T-cell (primary cell): ENCODE measurements around the gene SSR4. TPM values are rescaled to one million over a fixed set of nuclear protein-coding genes. Genes with fewer than 3 reads are reported as not detected.

Experiments
- ATAC-seq, 4 experiments: fragments of 200-7000 bp in 3 of 4; fragments of 150-1000 bp in 1 of 4; cut with Tn5 transposase; replicated peaks in 1 of 4; 1 replicate in 3 of 4; 2 replicates in 1 of 4; pipeline ENCODE4 v1.10.0; 2021; ENCODE audit warnings: moderate library complexity in 3 of 4, mild to moderate bottlenecking in 2 of 4, moderate number of reproducible peaks in 1 of 4
- CTCF ChIA-PET, 2 donors: fragments of 300-600 bp; sonication (Branson Sonifier 250); formaldehyde crosslinking; loops; one replicate each; lab custom pipeline; 2022; ENCODE audit warnings: antibody characterized with exemption in 2 of 2; lab: Charles Lee
- POLR2A ChIA-PET, 2 donors: fragments of 300-600 bp; sonication (Branson Sonifier 250); formaldehyde crosslinking; loops; one replicate each; lab custom pipeline; 2022; ENCODE audit warnings: antibody characterized with exemption in 2 of 2; lab: Charles Lee
- DNase-seq, 35 experiments: peaks; one replicate each; pipeline versions ENCODE4 v3.0.0 to v3.0.0-alpha.2; 2013 to 2023
- H3K27ac ChIP-seq: one replicate; pipeline ENCODE4 v1.5.1; 2013; ENCODE audit warnings: low read length
- H3K27me3 ChIP-seq, 2 experiments: replicated peaks in 1 of 2; 1 replicate in 1 of 2; 2 replicates in 1 of 2; pipeline versions ENCODE4 v1.6.1 to v1.7.0; 2013; ENCODE audit warnings: low read length in 1 of 2, mixed read lengths in 1 of 2; ENCODE audit not compliant: control insufficient read depth in 2 of 2, insufficient read depth in 2 of 2; ENCODE audit errors: extremely low read depth in 1 of 2
- H3K36me3 ChIP-seq, 2 donors: 1 replicate in 1 of 2; 2 replicates in 1 of 2; pipeline versions ENCODE4 v1.6.1 to v1.7.0; 2013; ENCODE audit warnings: low read length in 1 of 2; ENCODE audit not compliant: control insufficient read depth in 2 of 2, insufficient read depth in 1 of 2; ENCODE audit errors: extremely low read depth in 1 of 2
- H3K4me1 ChIP-seq, 2 experiments: 1 replicate in 1 of 2; 2 replicates in 1 of 2; pipeline versions ENCODE4 v1.6.1 to v1.7.0; 2013; ENCODE audit warnings: low read length in 2 of 2, mixed read lengths in 1 of 2; ENCODE audit not compliant: insufficient read depth in 2 of 2, control insufficient read depth in 1 of 2; ENCODE audit errors: extremely low read depth in 1 of 2
- H3K4me3 ChIP-seq, 2 donors: 1 replicate in 1 of 2; 2 replicates in 1 of 2; pipeline versions ENCODE4 v1.5.1 to v1.7.0; 2013; ENCODE audit warnings: mild to moderate bottlenecking in 2 of 2, low read length in 1 of 2, moderate library complexity in 1 of 2; ENCODE audit not compliant: control insufficient read depth in 1 of 2; ENCODE audit errors: extremely low read depth in 1 of 2
- H3K9me3 ChIP-seq: 2 replicates; pipeline ENCODE4 v1.7.0; 2013
- H3K27ac Mint-ChIP-seq, 2 donors: one replicate each; pipeline ENCODE4 v1.8.0; 2020 to 2021; ENCODE audit warnings: mild to moderate bottlenecking in 2 of 2, mixed read lengths in 2 of 2
- H3K27me3 Mint-ChIP-seq, 2 donors: one replicate each; pipeline ENCODE4 v1.8.0; 2021 to 2022; ENCODE audit warnings: mixed read lengths in 2 of 2
- H3K36me3 Mint-ChIP-seq: one replicate; pipeline ENCODE4 v1.8.0; 2021; ENCODE audit warnings: mixed read lengths
- H3K4me1 Mint-ChIP-seq, 3 donors: one replicate each; pipeline ENCODE4 v1.8.0; 2020 to 2022; ENCODE audit warnings: mixed read lengths in 3 of 3, mild to moderate bottlenecking in 1 of 3
- H3K4me3 Mint-ChIP-seq, 3 donors: one replicate each; pipeline ENCODE4 v1.8.0; 2020 to 2022; ENCODE audit warnings: mild to moderate bottlenecking in 3 of 3, mixed read lengths in 3 of 3, moderate library complexity in 3 of 3
- H3K9me3 Mint-ChIP-seq, 3 donors: one replicate each; pipeline ENCODE4 v1.8.0; 2020 to 2022; ENCODE audit warnings: mixed read lengths in 3 of 3
- WGBS: methylation state at CpG from one replicate; pipeline ENCODE4 v1.1.5; 2013; ENCODE audit warnings: missing lambda C conversion rate; ENCODE audit not compliant: insufficient coverage; 5-methylcytosine and 5-hydroxymethylcytosine counted together
- total RNA-seq, 35 experiments: library from RNA in 6 of 35; stranded (reverse) in 6 of 35; fragments of 120-200 nt in 1 of 35; gene quantifications; one replicate each; pipeline versions ENCODE4 v1.2.1 to v1.2.4 and lab custom pipeline; 2013 to 2026

The SSR4 gene
- total RNA-seq, 5 donors from 2014 or later (not counting 1 experiment from before 2014, with no cell fraction given): 179 to 221 (median 209) TPM

DNA sequence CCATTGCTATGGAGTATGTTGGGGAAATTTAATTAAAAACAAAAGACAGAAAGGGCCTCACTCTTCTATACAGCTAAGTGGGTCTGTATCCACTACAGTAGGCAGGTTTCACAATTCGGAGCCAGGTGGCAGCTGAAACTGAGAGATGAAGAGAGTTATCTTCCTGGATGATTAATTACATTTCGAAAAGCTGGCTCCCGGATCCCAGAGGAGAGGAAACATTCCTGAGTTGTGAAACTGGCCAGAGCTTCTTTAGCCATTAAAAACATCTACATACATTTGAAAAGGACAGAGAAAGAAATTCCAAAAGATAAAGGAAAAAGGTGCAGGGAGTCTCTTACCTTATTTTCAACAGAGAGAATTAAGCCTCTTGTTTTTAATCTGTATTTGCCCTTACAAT, 51.4 kb downstream of the SSR4 start:
- no peaks in the 10 kb centered on the region for H3K9me3 ChIP-seq
- H3K27ac ChIP-seq: no peak overlapping the region
- H3K36me3 ChIP-seq: no peaks in the 10 kb centered on the region
- Mint-ChIP-seq H3K36me3 (no peaks in the 10 kb centered on the region), H3K27ac (no peak overlapping the region), H3K4me3 (no peak overlapping the region), H3K4me1 (no peaks in the 10 kb centered on the region), H3K9me3 (no peaks in the 10 kb centered on the region), H3K27me3 (peaks cover 7 to 38% of the 10 kb centered on the region in 2 donors)
- no CpG with 5 or more reads among the region's 3 CpGs for WGBS
- peaks cover 3 to 11% of the 10 kb centered on the region in 2 experiments for H3K27me3 ChIP-seq
- POLR2A ChIA-PET: no interaction called here
- CTCF ChIA-PET: interaction anchor here in 1 of 2 donors (0.7 kb wide), 1 partner anchor 179 kb away, joined by 3 read pairs; no protein-coding TSS in a partner anchor
- ATAC-seq: no peak
- DNase-seq: no peak
- H3K4me1 ChIP-seq: no peaks in the 10 kb centered on the region
- no peak overlapping the region for H3K4me3 ChIP-seq

Other genes starting within 250 kb of the SSR4 start
- 10 to 100 TPM; 12.5 to 29.8 (median 25.5) TPM for gene CCNQ, start 195.5 kb upstream of the SSR4 start, total RNA-seq
- gene DUSP9, start 147.5 kb upstream of the SSR4 start, total RNA-seq: under 1 TPM in 2 of 5 donors, not detected in 3; 0.13 to 0.19 TPM
- gene PNCK, start 120.9 kb upstream of the SSR4 start, total RNA-seq: 1 to 10 TPM in 1 of 5 donors, not detected in 4; 1.0 TPM
- 1 to 10 TPM in 4 of 5 donors, under 1 TPM in 1; 0.89 to 2.3 (median 1.9) TPM for gene SLC6A8, start 106.7 kb upstream of the SSR4 start, total RNA-seq
- gene BCAP31, start 70.3 kb upstream of the SSR4 start, total RNA-seq: 100 to 1,000 TPM in 4 of 5 donors, 10 to 100 TPM in 1; 90.1 to 124 (median 107) TPM
- gene ABCD1, start 69.8 kb upstream of the SSR4 start, total RNA-seq: 10 to 100 TPM in 1 of 5 donors, 1 to 10 TPM in 4; 6.9 to 10.7 (median 7.9) TPM
- under 1 TPM in 4 of 5 donors, not detected in 1; 0.28 to 0.47 (median 0.43) TPM for gene PLXNB3, start 30.4 kb upstream of the SSR4 start, total RNA-seq
- not detected for gene SRPK3, start 13.6 kb upstream of the SSR4 start, total RNA-seq
- 10 to 100 TPM; 47.7 to 54.6 (median 51.8) TPM for gene IDH3G, start 293 bp upstream of the SSR4 start, total RNA-seq
- 10 to 100 TPM in 2 of 5 donors, 1 to 10 TPM in 3; 3.7 to 51.3 (median 9.0) TPM for gene PDZD4, start 35.9 kb downstream of the SSR4 start, total RNA-seq
- gene L1CAM, start 91.5 kb downstream of the SSR4 start, total RNA-seq: 1 to 10 TPM; 1.4 to 6.0 (median 4.0) TPM
- gene AVPR2, start 110.0 kb downstream of the SSR4 start, total RNA-seq: not detected
- gene ARHGAP4, start 131.6 kb downstream of the SSR4 start, total RNA-seq: 100 to 1,000 TPM; 420 to 485 (median 468) TPM
- gene NAA10, start 140.4 kb downstream of the SSR4 start, total RNA-seq: 10 to 100 TPM; 53.3 to 98.2 (median 80.0) TPM
- gene RENBP, start 150.0 kb downstream of the SSR4 start, total RNA-seq: 10 to 100 TPM; 10.2 to 23.5 (median 19.5) TPM
- gene HCFC1, start 177.2 kb downstream of the SSR4 start, total RNA-seq: 10 to 100 TPM; 67.1 to 73.4 (median 69.2) TPM
- 10 to 100 TPM in 3 of 5 donors, 1 to 10 TPM in 2; 4.0 to 16.9 (median 14.1) TPM for gene TMEM187, start 178.1 kb downstream of the SSR4 start, total RNA-seq
- gene IRAK1, start 225.2 kb downstream of the SSR4 start, total RNA-seq: 100 to 1,000 TPM in 1 of 5 donors, 10 to 100 TPM in 4; 66.5 to 102 (median 85.0) TPM